ENCODE data around the gene BMF. TPM values are rescaled to one million over a fixed set of nuclear protein-coding genes. Genes with fewer than 3 reads are reported as not detected.

BMF gene
- total and polyA plus RNA-seq, 7 donors, result 4.8 to 18.1 (median 15.3) TPM

GRCh38 chr15:40059821-40060220 lies 48.9 kb downstream of the BMF start:
- Histone ChIP-seq H3K36me3 (no peaks in the 10 kb centered on the region), H3K27me3 (no peaks in the 10 kb centered on the region), H3K27ac (no peak overlapping the region), H3K9me3 (no peaks in the 10 kb centered on the region), H3K4me1 (peaks cover 0 to 37% (median 30%) of the 10 kb centered on the region in 4 donors), H3K4me3 (no peak overlapping the region)
- WGBS, 2 donors, result 92 to 97% methylated on average over 11 of the region's 11 CpGs
- TF ChIP-seq EP300 (IDR thresholded peaks at IDR 0.05) (no peak), POLR2A (IDR thresholded peaks at IDR 0.05) (no peak), POLR2AphosphoS5 (IDR thresholded peaks at IDR 0.05) (no peak)
- TF ChIP-seq, protein P1, sequence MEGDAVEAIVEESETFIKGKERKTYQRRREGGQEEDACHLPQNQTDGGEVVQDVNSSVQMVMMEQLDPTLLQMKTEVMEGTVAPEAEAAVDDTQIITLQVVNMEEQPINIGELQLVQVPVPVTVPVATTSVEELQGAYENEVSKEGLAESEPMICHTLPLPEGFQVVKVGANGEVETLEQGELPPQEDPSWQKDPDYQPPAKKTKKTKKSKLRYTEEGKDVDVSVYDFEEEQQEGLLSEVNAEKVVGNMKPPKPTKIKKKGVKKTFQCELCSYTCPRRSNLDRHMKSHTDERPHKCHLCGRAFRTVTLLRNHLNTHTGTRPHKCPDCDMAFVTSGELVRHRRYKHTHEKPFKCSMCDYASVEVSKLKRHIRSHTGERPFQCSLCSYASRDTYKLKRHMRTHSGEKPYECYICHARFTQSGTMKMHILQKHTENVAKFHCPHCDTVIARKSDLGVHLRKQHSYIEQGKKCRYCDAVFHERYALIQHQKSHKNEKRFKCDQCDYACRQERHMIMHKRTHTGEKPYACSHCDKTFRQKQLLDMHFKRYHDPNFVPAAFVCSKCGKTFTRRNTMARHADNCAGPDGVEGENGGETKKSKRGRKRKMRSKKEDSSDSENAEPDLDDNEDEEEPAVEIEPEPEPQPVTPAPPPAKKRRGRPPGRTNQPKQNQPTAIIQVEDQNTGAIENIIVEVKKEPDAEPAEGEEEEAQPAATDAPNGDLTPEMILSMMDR (IDR thresholded peaks at IDR 0.05), result no peak
- intact Hi-C loops (cut with DNase I), result no loop called here
- peak; percentile 36 for DNase-seq

DNA sequence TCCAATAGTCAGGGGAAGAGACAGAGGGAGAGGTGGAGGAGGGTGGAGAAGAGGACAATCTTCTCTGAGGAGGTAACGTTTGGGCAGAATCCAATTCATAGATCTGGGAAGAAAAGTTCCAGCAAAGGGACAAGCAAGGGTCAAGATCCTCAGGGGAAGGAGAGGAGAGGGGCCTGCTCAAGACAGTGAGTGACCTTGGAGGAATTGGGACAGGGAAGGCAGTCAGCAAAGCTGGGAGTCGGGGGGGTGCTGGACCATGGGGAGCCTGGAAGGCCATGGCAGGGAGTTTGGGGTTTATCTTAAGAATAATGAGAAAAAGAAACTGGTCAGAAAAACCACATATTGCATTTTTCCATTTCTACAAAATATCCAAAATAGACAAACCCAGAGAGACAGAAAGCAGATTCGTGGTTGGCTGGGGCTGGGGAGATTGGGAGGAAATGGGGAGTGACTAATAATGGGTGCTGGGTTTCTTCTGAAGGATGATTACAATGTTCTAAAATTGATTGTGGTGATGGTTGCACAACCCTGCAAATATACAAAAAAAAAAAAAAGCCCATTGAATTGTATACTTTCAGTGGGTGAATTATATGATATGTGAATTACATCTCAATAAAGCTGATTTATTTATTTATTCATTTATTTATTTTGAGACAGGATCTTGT lies 50.1 kb downstream of the BMF start:
- intact Hi-C loops (cut with DNase I), result no loop called here
- Histone ChIP-seq H3K27ac (no peak overlapping the region), H3K4me1 (peaks cover 0 to 32% (median 24%) of the 10 kb centered on the region in 4 donors), H3K9me3 (no peaks in the 10 kb centered on the region), H3K36me3 (no peaks in the 10 kb centered on the region), H3K27me3 (no peaks in the 10 kb centered on the region), H3K4me3 (no peak overlapping the region)
- DNase-seq, result peak; percentile 57
- TF ChIP-seq, protein P1 (IDR thresholded peaks at IDR 0.05), result no peak
- TF ChIP-seq POLR2A (IDR thresholded peaks at IDR 0.05), result no peak
- no peak for TF ChIP-seq POLR2AphosphoS5 (IDR thresholded peaks at IDR 0.05)
- no peak for TF ChIP-seq EP300 (IDR thresholded peaks at IDR 0.05)
- 75 to 87% methylated on average over 3 of the region's 3 CpGs for WGBS, 2 donors

GRCh38 chr15:40055576-40056293 lies 52.9 kb downstream of the BMF start:
- no peak overlapping the region for H3K4me3 ChIP-seq
- peaks cover 0 to 32% (median 22%) of the 10 kb centered on the region in 4 donors for H3K4me1 ChIP-seq
- no peaks in the 10 kb centered on the region for H3K9me3 ChIP-seq
- TF ChIP-seq EP300 (IDR thresholded peaks at IDR 0.05), result no peak
- TF ChIP-seq POLR2AphosphoS5 (IDR thresholded peaks at IDR 0.05), result peak in 2 of 4 donors; percentile 77 to 80
- peak; percentile 87 for DNase-seq
- no peaks in the 10 kb centered on the region for H3K27me3 ChIP-seq
- WGBS, 2 donors, result 67 to 79% methylated on average over 14 of the region's 14 CpGs
- peak overlapping the region in 3 of 4 donors; percentile 72 to 79 (median 79) for H3K27ac ChIP-seq
- intact Hi-C loops (cut with DNase I), result no loop called here
- no peaks in the 10 kb centered on the region for H3K36me3 ChIP-seq

DNA sequence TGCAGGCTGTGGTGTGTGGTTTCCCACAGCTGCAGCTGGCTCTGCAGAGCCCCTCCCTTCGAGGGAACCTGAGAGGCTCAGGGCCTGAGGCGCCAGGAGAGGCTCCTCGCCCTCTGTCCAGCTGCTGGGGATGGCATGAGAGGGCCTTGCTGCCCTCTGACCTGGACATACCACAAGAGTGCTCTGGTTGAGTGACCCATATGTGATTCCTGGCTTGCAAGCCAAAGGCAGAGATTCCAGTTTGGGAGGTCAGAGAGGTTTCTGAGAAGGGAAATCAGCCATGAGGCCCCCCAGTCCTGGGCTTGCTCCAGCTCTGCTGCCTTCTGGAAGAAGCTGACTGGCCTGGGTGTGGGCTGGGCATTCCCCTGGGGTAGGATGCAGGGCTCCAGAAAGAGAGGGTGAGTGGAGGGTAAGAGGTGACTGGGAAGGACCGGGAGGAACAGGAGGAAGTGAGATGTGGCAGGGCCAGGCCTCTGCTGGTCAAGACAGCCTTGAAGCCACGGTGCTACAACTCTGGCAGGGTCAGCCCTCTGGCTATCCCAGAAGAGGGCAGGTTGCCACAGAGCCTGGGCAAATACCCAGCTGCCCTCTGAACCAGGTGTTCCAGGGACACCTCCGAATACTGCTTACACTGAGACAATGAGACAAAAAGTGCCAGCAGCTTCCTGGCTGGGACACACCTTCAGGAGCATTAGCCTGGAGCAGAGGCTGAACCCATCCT lies 53.7 kb downstream of the BMF start:
- H3K4me3 ChIP-seq, result no peak overlapping the region
- WGBS, 2 donors, result 22 to 25% methylated on average over 6 of the region's 6 CpGs
- no peak for TF ChIP-seq EP300 (IDR thresholded peaks at IDR 0.05)
- no peak for TF ChIP-seq POLR2A (IDR thresholded peaks at IDR 0.05)
- no peak for TF ChIP-seq POLR2AphosphoS5 (IDR thresholded peaks at IDR 0.05)
- TF ChIP-seq, protein P1 (IDR thresholded peaks at IDR 0.05), result no peak
- H3K27me3 ChIP-seq, result no peaks in the 10 kb centered on the region
- peak; percentile 61 for DNase-seq
- no peaks in the 10 kb centered on the region for H3K9me3 ChIP-seq
- no peaks in the 10 kb centered on the region for H3K36me3 ChIP-seq
- peak overlapping the region in 3 of 4 donors; percentile 72 to 79 (median 79) for H3K27ac ChIP-seq
- intact Hi-C loops (cut with DNase I), result no loop called here
- peaks cover 0 to 32% (median 22%) of the 10 kb centered on the region in 4 donors for H3K4me1 ChIP-seq

DNA sequence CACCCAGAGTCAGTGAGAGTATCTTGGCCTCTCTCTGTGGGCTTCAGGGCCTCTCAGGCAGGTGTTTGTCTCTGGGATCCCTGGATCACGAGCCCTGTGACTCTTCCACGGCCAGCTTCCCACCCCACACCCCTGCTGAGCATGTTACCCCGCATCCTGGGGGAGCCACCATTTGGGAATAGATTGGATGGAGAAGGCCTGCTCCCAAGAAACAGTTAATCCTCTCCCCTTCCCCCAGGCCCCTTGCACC lies 54.1 kb downstream of the BMF start:
- DNase-seq, result peak; percentile 56
- no peaks in the 10 kb centered on the region for H3K36me3 ChIP-seq
- H3K4me3 ChIP-seq, result no peak overlapping the region
- peaks cover 0 to 32% (median 22%) of the 10 kb centered on the region in 4 donors for H3K4me1 ChIP-seq
- H3K9me3 ChIP-seq, result no peaks in the 10 kb centered on the region
- WGBS, 2 donors, result 61 to 89% methylated on average over 3 of the region's 3 CpGs
- H3K27ac ChIP-seq, result no peak overlapping the region
- intact Hi-C loops (cut with DNase I), result no loop called here
- H3K27me3 ChIP-seq, result no peaks in the 10 kb centered on the region
- TF ChIP-seq POLR2AphosphoS5 (IDR thresholded peaks at IDR 0.05) (no peak), EP300 (IDR thresholded peaks at IDR 0.05) (no peak)

Data from sigmoid colon (tissue), 7 donors.